ENCODE results near the gene SPAAR.

GRCh38 chr9:35937227-35937626, 27.9 kb downstream of the SPAAR start:
- TF ChIP-seq POLR2A (IDR thresholded peaks at IDR 0.05) (no peak), CTCF (IDR thresholded peaks at IDR 0.05) (no peak), POLR2AphosphoS5 (IDR thresholded peaks at IDR 0.05) (no peak), EP300 (IDR thresholded peaks at IDR 0.05; ENCODE audit: low read depth) (no peak)
